CD8-positive, alpha-beta memory T cell (primary cell): ENCODE measurements around the gene MED20. TPM values are rescaled to one million over a fixed set of nuclear protein-coding genes. Genes with fewer than 3 reads are reported as not detected.
A peak's percentile ranks its signal among the peaks of the same experiment; 100 is the strongest.

ENCODE experiments used
- CTCF ChIA-PET: fragments of 350-600 bp; sonication (Branson Sonifier 250); formaldehyde crosslinking; loops from one replicate; lab custom pipeline; 2021; ENCODE audit warnings: antibody characterized with exemption; lab: Charles Lee
- POLR2A ChIA-PET: fragments of 350-600 bp; sonication (Branson Sonifier 250); formaldehyde crosslinking; loops from one replicate; lab custom pipeline; 2021; ENCODE audit warnings: antibody characterized with exemption; lab: Charles Lee
- DNase-seq, 5 donors: peaks; one replicate each; pipeline versions ENCODE4 v3.0.0 to v3.0.0-alpha.2; 2020 to 2022; ENCODE audit warnings: mixed read lengths in 1 of 5
- H3K27ac ChIP-seq: one replicate; pipeline ENCODE4 v1.7.0; 2013; ENCODE audit warnings: low read depth, mild to moderate bottlenecking, low read length, moderate library complexity
- H3K27me3 ChIP-seq: 2 replicates; pipeline ENCODE4 v1.7.0; 2013; ENCODE audit warnings: low read length, mild to moderate bottlenecking; ENCODE audit not compliant: insufficient read depth, poor library complexity, severe bottlenecking
- H3K36me3 ChIP-seq: 2 replicates; pipeline ENCODE4 v1.7.0; 2013; ENCODE audit warnings: mild to moderate bottlenecking, low read length, moderate library complexity; ENCODE audit not compliant: insufficient read depth
- H3K4me1 ChIP-seq: 2 replicates; pipeline ENCODE4 v1.7.0; 2013; ENCODE audit warnings: mild to moderate bottlenecking, low read length, moderate library complexity; ENCODE audit not compliant: insufficient read depth
- H3K4me3 ChIP-seq: 2 replicates; pipeline ENCODE4 v1.7.0; 2013; ENCODE audit warnings: mild to moderate bottlenecking, low read length
- H3K9me3 ChIP-seq: 2 replicates; pipeline ENCODE4 v1.7.0; 2013; ENCODE audit warnings: mild to moderate bottlenecking, low read length
- H3K27ac Mint-ChIP-seq, 8 donors: one replicate each; pipeline ENCODE4 v1.8.0; 2020 to 2021; ENCODE audit warnings: mixed read lengths in 8 of 8, mild to moderate bottlenecking in 6 of 8, inconsistent platforms in 3 of 8, moderate library complexity in 3 of 8
- H3K27me3 Mint-ChIP-seq, 2 donors: one replicate each; pipeline ENCODE4 v1.8.0; 2020 to 2021; ENCODE audit warnings: mixed read lengths in 2 of 2, mild to moderate bottlenecking in 1 of 2, moderate library complexity in 1 of 2
- H3K36me3 Mint-ChIP-seq, 3 donors: one replicate each; pipeline ENCODE4 v1.8.0; 2020 to 2021; ENCODE audit warnings: mixed read lengths in 3 of 3, inconsistent platforms in 1 of 3, mild to moderate bottlenecking in 1 of 3
- H3K4me1 Mint-ChIP-seq, 3 donors: one replicate each; pipeline ENCODE4 v1.8.0; 2020 to 2021; ENCODE audit warnings: mixed read lengths in 3 of 3, inconsistent platforms in 1 of 3, mild to moderate bottlenecking in 1 of 3
- H3K4me3 Mint-ChIP-seq, 7 donors: one replicate each; pipeline ENCODE4 v1.8.0; 2020 to 2021; ENCODE audit warnings: mixed read lengths in 7 of 7, mild to moderate bottlenecking in 6 of 7, moderate library complexity in 4 of 7, inconsistent platforms in 2 of 7
- H3K9me3 Mint-ChIP-seq, 5 donors: one replicate each; pipeline ENCODE4 v1.8.0; 2020 to 2022; ENCODE audit warnings: mixed read lengths in 5 of 5, mild to moderate bottlenecking in 3 of 5, moderate library complexity in 2 of 5, inconsistent platforms in 1 of 5
- polyA plus RNA-seq: library from polyadenylated mRNA; unstranded; fragments of 300-500 nt; fragmentation: Illumina TruSeq; gene quantifications from one replicate; pipeline ENCODE4 v1.2.3, GENCODE V29; 2021
- total RNA-seq, 2 experiments: library from RNA; stranded (reverse); gene quantifications; one replicate each; pipeline ENCODE4 v1.2.3, GENCODE V29; 2021

MED20 gene
- total and polyA plus RNA-seq, 3 experiments from 2014 or later, result 5.3 to 21.1 (median 18.1) TPM

DNA sequence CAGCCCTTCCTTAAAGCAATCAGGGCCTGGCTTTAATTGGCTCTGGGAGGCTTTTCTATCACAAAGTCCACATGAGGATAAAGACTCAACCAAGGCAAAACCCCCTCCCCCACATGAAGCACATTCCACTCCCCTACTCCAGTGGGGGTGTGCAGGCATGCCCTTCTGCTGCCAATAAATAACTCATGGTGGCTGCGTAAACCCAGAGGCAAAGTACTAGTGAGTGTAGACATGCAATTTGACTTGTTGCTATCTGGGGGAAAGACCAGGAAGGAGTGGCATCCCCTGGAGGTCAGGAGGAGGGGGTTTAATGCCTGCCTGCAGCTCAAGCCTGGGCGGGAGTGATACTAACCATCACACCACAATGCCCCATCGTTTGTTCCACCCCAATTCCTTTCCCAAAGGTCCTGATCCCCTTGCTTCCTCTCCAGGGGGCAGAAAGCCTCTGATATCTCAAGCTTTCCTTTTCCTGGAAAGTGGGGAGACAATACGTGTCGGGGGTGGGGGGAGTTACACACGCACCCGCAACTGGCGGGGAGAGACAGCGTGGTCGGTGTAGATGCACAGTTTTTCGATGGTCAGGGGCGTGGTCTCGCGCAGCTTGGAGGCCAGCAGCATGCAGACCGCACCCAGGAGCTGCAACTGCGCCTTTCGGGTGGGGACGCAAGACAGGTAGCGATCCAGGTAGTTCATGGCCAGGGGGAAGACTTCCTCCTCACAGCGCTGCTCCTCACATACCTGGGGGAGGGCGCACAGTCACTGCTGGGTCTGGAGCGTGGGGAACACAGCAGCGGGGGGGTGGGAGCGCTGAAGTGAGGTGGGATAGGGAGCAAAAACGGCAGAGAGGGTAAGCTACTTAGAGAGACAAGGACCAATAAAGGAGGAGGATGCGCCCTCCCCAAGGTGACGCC, 19.2 kb upstream of the MED20 start:
- Mint-ChIP-seq H3K4me1 (peaks cover 64 to 83% (median 68%) of the 10 kb centered on the region in 3 donors), H3K9me3 (peaks cover 0 to 2% (median 0%) of the 10 kb centered on the region in 5 donors), H3K27ac (peak overlapping the region; percentile 81 to 98 (median 96)), H3K4me3 (peak overlapping the region; percentile 78 to 97 (median 95)), H3K27me3 (peaks cover 0 to 2% of the 10 kb centered on the region in 2 donors), H3K36me3 (peaks cover 4 to 30% (median 5%) of the 10 kb centered on the region in 3 donors)
- H3K36me3 ChIP-seq, result peaks cover 25% of the 10 kb centered on the region
- POLR2A ChIA-PET, result interaction anchor here (1.2 to 2.1 kb wide), 3 partner anchors 18 to 99 kb away, joined by 5 to 12 read pairs (median 6); partner anchors contain the start of genes BYSL and MED20
- peak overlapping the region; percentile 84 for H3K4me3 ChIP-seq
- no peaks in the 10 kb centered on the region for H3K27me3 ChIP-seq
- no peaks in the 10 kb centered on the region for H3K9me3 ChIP-seq
- CTCF ChIA-PET, result interaction anchor here (0.7 to 11.8 kb wide), 7 partner anchors 8 to 154 kb away, joined by 3 to 167 read pairs (median 6); partner anchors contain the start of genes BYSL, MED20, TAF8 and TOMM6
- peak in 1 of 5 donors; percentile 55 for DNase-seq
- peaks cover 77% of the 10 kb centered on the region for H3K4me1 ChIP-seq
- peak overlapping the region; percentile 73 for H3K27ac ChIP-seq

DNA sequence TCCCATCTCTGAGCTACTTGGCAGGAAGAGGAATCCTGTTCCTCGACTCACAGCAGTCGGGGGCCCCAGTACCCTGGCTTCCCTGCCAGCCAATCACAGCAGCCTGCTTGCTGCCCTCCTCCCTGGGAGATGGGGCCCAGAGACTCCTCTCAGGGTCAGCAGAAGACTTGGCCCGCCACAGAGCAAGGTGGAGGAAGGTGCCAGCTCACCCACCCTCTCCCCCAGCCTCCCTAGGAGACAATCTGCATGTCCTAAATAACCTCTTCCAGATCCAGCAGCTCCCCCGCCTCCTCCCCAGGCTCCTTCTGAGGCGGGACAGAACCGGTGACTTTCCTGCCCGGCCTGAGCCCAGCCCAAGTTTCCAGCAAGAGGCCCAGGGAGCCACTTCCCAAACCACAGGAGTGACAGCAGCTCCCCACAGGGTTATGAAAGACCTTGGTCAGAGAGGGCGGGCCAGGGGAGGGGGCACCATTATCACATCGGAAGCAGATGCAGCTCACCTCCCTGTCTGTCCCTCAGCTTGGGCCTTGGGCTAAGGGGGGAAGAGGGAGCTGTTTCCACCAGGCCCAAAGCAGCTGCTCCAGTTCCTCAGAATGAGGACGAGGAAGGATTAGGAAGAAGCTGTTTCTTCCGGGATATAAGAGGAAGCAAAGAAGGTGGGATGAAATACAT, 18.4 kb upstream of the MED20 start:
- peak overlapping the region; percentile 73 for H3K27ac ChIP-seq
- peak in 2 of 5 donors; percentile 5 to 15 for DNase-seq
- no peaks in the 10 kb centered on the region for H3K27me3 ChIP-seq
- Mint-ChIP-seq H3K27ac (peak overlapping the region; percentile 81 to 98 (median 96)), H3K4me3 (peak overlapping the region; percentile 78 to 97 (median 95)), H3K36me3 (peaks cover 7 to 35% (median 8%) of the 10 kb centered on the region in 3 donors), H3K9me3 (peaks cover 0 to 2% (median 0%) of the 10 kb centered on the region in 5 donors), H3K27me3 (peaks cover 0 to 2% of the 10 kb centered on the region in 2 donors), H3K4me1 (peaks cover 72 to 83% (median 72%) of the 10 kb centered on the region in 3 donors)
- no peaks in the 10 kb centered on the region for H3K9me3 ChIP-seq
- H3K36me3 ChIP-seq, result peaks cover 33% of the 10 kb centered on the region
- H3K4me3 ChIP-seq, result peak overlapping the region; percentile 84
- peaks cover 77% of the 10 kb centered on the region for H3K4me1 ChIP-seq
- CTCF ChIA-PET, result interaction anchor here (1.2 to 11.8 kb wide), 5 partner anchors 9 to 153 kb away, joined by 3 to 167 read pairs (median 38); partner anchors contain the start of genes BYSL, MED20, TAF8 and TOMM6
- POLR2A ChIA-PET, result interaction anchor here (0.6 to 2.1 kb wide), 6 partner anchors 11 to 155 kb away, joined by 3 to 12 read pairs (median 4); partner anchors contain the start of genes BYSL and MED20

DNA sequence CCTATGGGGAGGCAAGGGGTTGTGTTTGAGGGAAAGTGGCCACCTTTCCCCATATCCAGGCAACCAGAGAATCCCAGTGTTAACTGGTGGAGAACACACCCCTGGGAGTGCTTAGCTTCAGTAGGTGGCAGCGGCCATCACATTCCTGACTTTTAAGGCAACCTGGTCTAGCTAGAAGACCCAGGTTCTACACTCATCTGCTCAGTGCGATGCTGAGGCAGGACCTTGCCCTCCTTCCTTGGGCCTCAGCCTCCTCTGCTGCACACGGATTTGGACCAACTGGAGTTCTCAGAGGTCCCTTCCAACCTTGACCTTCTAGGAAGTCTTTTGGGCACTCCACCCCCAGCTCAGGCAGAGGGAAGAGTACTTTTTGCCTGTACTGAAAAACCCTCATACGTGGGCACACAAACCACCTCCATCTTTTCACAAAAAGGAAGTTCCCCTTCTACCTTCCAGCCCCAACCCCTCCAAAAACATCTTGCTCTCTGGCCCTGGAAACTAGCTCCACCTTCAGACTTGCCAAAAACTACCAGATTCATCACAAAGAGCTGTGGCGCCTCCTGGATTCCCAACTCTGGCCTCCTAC, 17.7 kb upstream of the MED20 start:
- Histone ChIP-seq H3K27me3 (no peaks in the 10 kb centered on the region), H3K9me3 (no peaks in the 10 kb centered on the region), H3K4me3 (peak overlapping the region; percentile 84), H3K27ac (peak overlapping the region; percentile 73), H3K36me3 (peaks cover 37% of the 10 kb centered on the region), H3K4me1 (peaks cover 76% of the 10 kb centered on the region)
- CTCF ChIA-PET, result interaction anchor here (1.1 to 11.8 kb wide), 6 partner anchors 8 to 152 kb away, joined by 3 to 167 read pairs (median 22); partner anchors contain the start of genes BYSL, MED20, TAF8 and TOMM6
- peaks cover 73 to 81% (median 74%) of the 10 kb centered on the region in 3 donors for H3K4me1 Mint-ChIP-seq
- peaks cover 0 to 2% of the 10 kb centered on the region in 2 donors for H3K27me3 Mint-ChIP-seq
- H3K4me3 Mint-ChIP-seq, result peak overlapping the region; percentile 78 to 97 (median 95)
- H3K9me3 Mint-ChIP-seq, result peaks cover 0 to 2% (median 0%) of the 10 kb centered on the region in 5 donors
- DNase-seq, result no peak
- POLR2A ChIA-PET, result interaction anchor here (0.6 to 2.1 kb wide), 7 partner anchors 10 to 154 kb away, joined by 3 to 12 read pairs (median 3); partner anchors contain the start of genes BYSL and MED20
- H3K36me3 Mint-ChIP-seq, result peaks cover 9 to 40% (median 9%) of the 10 kb centered on the region in 3 donors
- H3K27ac Mint-ChIP-seq, result peak overlapping the region; percentile 81 to 98 (median 96)

DNA sequence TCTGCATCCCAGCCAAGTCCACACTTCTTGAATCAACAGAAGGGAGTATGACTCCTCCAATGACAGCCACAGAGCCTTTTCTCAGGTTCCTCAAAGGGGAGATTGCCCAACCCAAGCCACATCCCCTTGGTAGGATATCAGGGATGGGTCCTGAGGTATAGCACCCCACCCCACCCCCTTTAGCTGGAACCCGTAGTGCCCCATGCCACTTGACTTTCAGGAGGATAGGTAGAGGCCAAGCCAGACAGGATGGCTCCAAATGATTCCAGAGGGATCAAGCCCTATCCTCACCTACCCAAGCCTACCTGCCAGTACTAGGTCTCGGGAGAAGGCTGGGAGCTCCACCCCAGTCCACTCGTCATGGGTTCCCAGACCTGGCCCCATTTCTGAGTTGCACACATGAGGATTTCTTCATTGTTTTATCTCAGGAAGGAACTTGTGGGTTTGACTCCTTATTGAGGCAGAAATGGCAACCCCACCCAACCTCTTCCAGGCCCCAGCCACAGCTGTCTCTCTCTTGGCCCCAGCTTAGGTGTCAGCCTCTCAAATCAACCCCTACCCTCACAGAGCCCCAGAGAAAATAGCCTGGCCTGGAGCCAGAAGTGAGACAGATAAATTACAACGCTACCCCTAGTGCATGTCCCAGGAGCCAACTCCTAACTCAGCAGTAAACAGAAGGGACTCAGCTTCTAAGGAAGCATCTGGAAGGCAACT, 17.1 kb upstream of the MED20 start:
- Mint-ChIP-seq H3K4me3 (peak overlapping the region; percentile 78 to 97 (median 95)), H3K36me3 (peaks cover 9 to 42% (median 10%) of the 10 kb centered on the region in 3 donors), H3K27ac (peak overlapping the region; percentile 81 to 98 (median 96)), H3K27me3 (peaks cover 0 to 2% of the 10 kb centered on the region in 2 donors), H3K9me3 (peaks cover 0 to 2% (median 0%) of the 10 kb centered on the region in 5 donors), H3K4me1 (peaks cover 71 to 79% (median 76%) of the 10 kb centered on the region in 3 donors)
- Histone ChIP-seq H3K27ac (peak overlapping the region; percentile 73), H3K4me3 (peak overlapping the region; percentile 84), H3K4me1 (peaks cover 71% of the 10 kb centered on the region), H3K27me3 (no peaks in the 10 kb centered on the region), H3K9me3 (no peaks in the 10 kb centered on the region), H3K36me3 (peaks cover 39% of the 10 kb centered on the region)
- peak; percentile 34 to 81 (median 74) for DNase-seq
- ChIA-PET POLR2A (interaction anchor here (0.7 to 1.5 kb wide), 5 partner anchors 10 to 110 kb away, joined by 3 to 4 read pairs (median 4); no protein-coding TSS in a partner anchor), CTCF (interaction anchor here (1.1 to 11.8 kb wide), 5 partner anchors 9 to 152 kb away, joined by 3 to 167 read pairs (median 38); partner anchors contain the start of genes BYSL, MED20, TAF8 and TOMM6)

DNA sequence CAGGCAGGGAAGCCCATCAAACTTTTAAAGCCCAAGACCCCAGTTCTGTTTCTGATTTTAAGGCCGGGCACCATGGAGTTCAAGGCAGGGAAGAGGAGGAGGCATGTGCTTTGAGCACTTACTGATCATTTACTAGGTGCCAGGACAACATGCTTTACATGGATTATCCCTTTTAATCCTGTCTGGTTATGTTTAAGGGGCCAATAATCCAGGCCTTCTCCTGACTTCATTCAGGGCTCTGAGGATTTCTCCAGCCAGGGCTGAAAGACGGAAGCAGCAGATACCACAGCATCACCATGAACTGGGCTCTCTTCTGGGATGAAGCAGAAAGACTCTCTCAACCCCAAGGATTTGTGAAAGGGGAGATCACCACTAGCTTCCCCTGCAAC, 16.5 kb upstream of the MED20 start:
- peaks cover 9 to 48% (median 12%) of the 10 kb centered on the region in 3 donors for H3K36me3 Mint-ChIP-seq
- peak overlapping the region; percentile 73 for H3K27ac ChIP-seq
- H3K36me3 ChIP-seq, result peaks cover 44% of the 10 kb centered on the region
- peak overlapping the region; percentile 84 for H3K4me3 ChIP-seq
- H3K9me3 Mint-ChIP-seq, result peaks cover 0 to 2% (median 0%) of the 10 kb centered on the region in 5 donors
- H3K27me3 Mint-ChIP-seq, result peaks cover 0 to 2% of the 10 kb centered on the region in 2 donors
- H3K27me3 ChIP-seq, result no peaks in the 10 kb centered on the region
- peak overlapping the region; percentile 81 to 98 (median 94) for H3K27ac Mint-ChIP-seq
- H3K4me1 Mint-ChIP-seq, result peaks cover 71 to 79% (median 78%) of the 10 kb centered on the region in 3 donors
- no peak for DNase-seq
- H3K9me3 ChIP-seq, result no peaks in the 10 kb centered on the region
- peak overlapping the region; percentile 78 to 97 (median 95) for H3K4me3 Mint-ChIP-seq
- CTCF ChIA-PET, result interaction anchor here (1.1 to 11.8 kb wide), 6 partner anchors 9 to 151 kb away, joined by 3 to 167 read pairs (median 28); partner anchors contain the start of genes BYSL, MED20, TAF8 and TOMM6
- peaks cover 69% of the 10 kb centered on the region for H3K4me1 ChIP-seq
- POLR2A ChIA-PET, result interaction anchor here (0.7 kb wide), 1 partner anchor 109 kb away, joined by 4 read pairs; no protein-coding TSS in a partner anchor

DNA sequence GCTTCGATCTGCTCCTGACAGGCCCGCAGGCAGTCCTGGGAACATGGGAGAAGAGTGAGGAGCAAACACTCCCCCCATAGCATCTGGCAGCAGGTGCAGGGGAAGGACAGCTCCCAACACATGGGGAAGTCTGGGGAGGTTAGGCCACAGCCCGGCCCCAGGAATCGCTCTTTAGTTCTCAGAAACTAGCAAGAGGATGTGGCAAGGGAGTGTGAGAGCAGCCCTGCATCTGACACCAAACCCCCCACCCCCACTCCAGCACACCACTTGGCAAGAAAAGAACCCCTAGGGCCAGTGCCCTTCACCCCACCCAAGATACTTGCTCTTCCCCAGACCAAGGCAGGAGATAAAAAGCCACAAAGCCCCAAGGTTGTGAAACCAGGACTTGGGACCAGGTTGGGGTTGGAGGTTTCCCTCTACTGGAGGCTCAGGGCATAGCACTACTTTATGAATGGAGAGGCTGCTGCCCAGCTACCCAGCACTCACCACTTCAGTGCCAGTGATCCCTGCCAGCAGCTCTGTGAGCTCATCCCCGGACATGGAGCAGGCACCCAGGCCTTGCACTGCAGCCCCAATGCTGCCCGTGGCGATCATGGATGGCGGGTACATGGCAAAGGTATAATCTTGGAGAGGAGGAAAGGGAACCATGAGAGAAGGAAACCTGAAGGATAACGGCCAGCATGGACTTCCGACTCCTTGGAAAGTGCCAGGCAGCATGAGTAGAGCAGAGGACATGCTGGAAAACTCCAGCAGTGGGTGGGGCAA, 15.3 kb upstream of the MED20 start:
- H3K9me3 Mint-ChIP-seq, result no peaks in the 10 kb centered on the region
- peak overlapping the region; percentile 76 to 97 (median 94) for H3K4me3 Mint-ChIP-seq
- H3K36me3 ChIP-seq, result peaks cover 55% of the 10 kb centered on the region
- peaks cover 0 to 2% of the 10 kb centered on the region in 2 donors for H3K27me3 Mint-ChIP-seq
- no peaks in the 10 kb centered on the region for H3K9me3 ChIP-seq
- no peaks in the 10 kb centered on the region for H3K27me3 ChIP-seq
- peaks cover 71 to 80% (median 76%) of the 10 kb centered on the region in 3 donors for H3K4me1 Mint-ChIP-seq
- ChIA-PET POLR2A (interaction anchor here (0.8 to 5.0 kb wide), 4 partner anchors 14 to 150 kb away, joined by 3 to 24 read pairs (median 3); partner anchors contain the start of genes BYSL, MED20 and USP49), CTCF (interaction anchor here (0.6 to 11.8 kb wide), 16 partner anchors 9 to 165 kb away, joined by 3 to 167 read pairs (median 4); partner anchors contain the start of genes BYSL, MED20, TAF8 and TOMM6)
- H3K36me3 Mint-ChIP-seq, result peaks cover 9 to 57% (median 15%) of the 10 kb centered on the region in 3 donors
- H3K4me3 ChIP-seq, result peak overlapping the region; percentile 53
- peaks cover 62% of the 10 kb centered on the region for H3K4me1 ChIP-seq
- H3K27ac ChIP-seq, result peak overlapping the region; percentile 40
- DNase-seq, result peak; percentile 67 to 89 (median 73)
- H3K27ac Mint-ChIP-seq, result peak overlapping the region; percentile 81 to 98 (median 94)
